ENCODE results near the gene AKAP8L.
"Not testable (repeated sequence)": the region's sequence is repeated elsewhere in the genome, so short reads cannot be mapped to it uniquely, and the experiment has no call there.

Gene AKAP8L

GRCh38 chr19:15412832-15413231 lies 6.0 kb downstream of the AKAP8L start:
- H3K4me3 ChIP-seq (ENCODE audit: low read depth, low read length), result no peak overlapping the region
- no peak for TF ChIP-seq CTCF (IDR thresholded peaks at IDR 0.05; ENCODE audit: insufficient read depth, low read depth, low read length, missing control alignments)
- DNase-seq (ENCODE audit: low read depth), result no peak

- not testable (repeated sequence) for DNase-seq (ENCODE audit: low read depth); H3K4me3 ChIP-seq (ENCODE audit: low read depth, low read length)
These were observed 7.4 kb downstream of the AKAP8L start for GRCh38 chr19:15411351-15411750.

- H3K4me3 ChIP-seq (ENCODE audit: low read depth, low read length), result no peak overlapping the region
- no peak for TF ChIP-seq CTCF (IDR thresholded peaks at IDR 0.05; ENCODE audit: insufficient read depth, low read depth, low read length, missing control alignments)
- no peak for DNase-seq (ENCODE audit: low read depth)
These were observed 14.0 kb downstream of the AKAP8L start for GRCh38 chr19:15404780-15405211.

GRCh38 chr19:15404097-15404779 lies 14.6 kb downstream of the AKAP8L start:
- no peak for TF ChIP-seq CTCF (IDR thresholded peaks at IDR 0.05; ENCODE audit: insufficient read depth, low read depth, low read length, missing control alignments)
- no peak for DNase-seq (ENCODE audit: low read depth)
- H3K4me3 ChIP-seq (ENCODE audit: low read depth, low read length), result no peak overlapping the region

GRCh38 chr19:15403151-15403531 lies 15.6 kb downstream of the AKAP8L start:
- TF ChIP-seq CTCF (IDR thresholded peaks at IDR 0.05; ENCODE audit: insufficient read depth, low read depth, low read length, missing control alignments), result no peak
- no peak for DNase-seq (ENCODE audit: low read depth)
- H3K4me3 ChIP-seq (ENCODE audit: low read depth, low read length), result no peak overlapping the region

- no peak for DNase-seq (ENCODE audit: low read depth)
- no peak for TF ChIP-seq CTCF (IDR thresholded peaks at IDR 0.05; ENCODE audit: insufficient read depth, low read depth, low read length, missing control alignments)
- no peak overlapping the region for H3K4me3 ChIP-seq (ENCODE audit: low read depth, low read length)
These were observed 16.2 kb downstream of the AKAP8L start for GRCh38 chr19:15402411-15403150.

GRCh38 chr19:15401397-15401710 lies 17.4 kb downstream of the AKAP8L start:
- H3K4me3 ChIP-seq (ENCODE audit: low read depth, low read length), result no peak overlapping the region
- no peak for DNase-seq (ENCODE audit: low read depth)
- no peak for TF ChIP-seq CTCF (IDR thresholded peaks at IDR 0.05; ENCODE audit: insufficient read depth, low read depth, low read length, missing control alignments)

Data from GM12865 (cell line).